Osteoblast (primary cell): ENCODE data around the gene UBR3. TPM values are rescaled to one million over a fixed set of nuclear protein-coding genes. Genes with fewer than 3 reads are reported as not detected.

ENCODE experiments used
- DNase-seq: peaks from one replicate; pipeline ENCODE4 v3.0.0; 2011; ENCODE audit warnings: low spot score, mixed read lengths; ENCODE audit not compliant: insufficient read length; ENCODE audit errors: missing footprints
- H2AFZ ChIP-seq: 2 replicates; pipeline ENCODE4 v1.6.0; 2011; ENCODE audit warnings: mild to moderate bottlenecking, low read length
- H3K27ac ChIP-seq: 2 replicates; pipeline ENCODE4 v1.5.1; 2011; ENCODE audit warnings: mild to moderate bottlenecking, low read depth, low read length, moderate library complexity
- H3K27me3 ChIP-seq: 2 replicates; pipeline ENCODE4 v1.6.0; 2012; ENCODE audit warnings: mild to moderate bottlenecking, control low read depth, inconsistent platforms, low read length, moderate library complexity; ENCODE audit not compliant: insufficient read depth
- H3K36me3 ChIP-seq: 2 replicates; pipeline ENCODE4 v1.5.1; 2011; ENCODE audit warnings: mild to moderate bottlenecking, low read length, control low read depth, moderate library complexity; ENCODE audit not compliant: insufficient read depth
- H3K4me1 ChIP-seq: 2 replicates; pipeline ENCODE4 v1.5.1; 2011; ENCODE audit warnings: mild to moderate bottlenecking, low read length, control low read depth, moderate library complexity; ENCODE audit not compliant: insufficient read depth
- H3K4me2 ChIP-seq: 2 replicates; pipeline ENCODE4 v1.6.0; 2011; ENCODE audit warnings: mild to moderate bottlenecking, low read length; ENCODE audit not compliant: insufficient read depth
- H3K4me3 ChIP-seq: fragments of 200-600 bp; sonication (generic); 3 replicates; pipeline ENCODE4 v1.5.1; 2012; ENCODE audit warnings: mild to moderate bottlenecking, low read length, inconsistent platforms; ENCODE audit not compliant: insufficient read depth
- H3K79me2 ChIP-seq: 2 replicates; pipeline ENCODE4 v1.6.0; 2012; ENCODE audit warnings: mild to moderate bottlenecking, low read length, control low read depth, inconsistent platforms; ENCODE audit not compliant: insufficient read depth
- H3K9me3 ChIP-seq: 2 replicates; pipeline ENCODE4 v1.5.1; 2011; ENCODE audit warnings: low read depth, low read length, control low read depth
- H4K20me1 ChIP-seq: 2 replicates; pipeline ENCODE4 v1.6.0; 2012; ENCODE audit warnings: mild to moderate bottlenecking, low read length, control low read depth; ENCODE audit not compliant: insufficient read depth
- total RNA-seq: library from RNA; depleted of rRNA; stranded (reverse); fragments of >200 nt; gene quantifications from 2 replicates; pipeline ENCODE4 v1.2.3, GENCODE V29; 2012
- TF ChIP-seq, protein P1 (sequence below): IDR thresholded peaks from 2 replicates; pipeline ENCODE4 v1.5.1; 2011; ENCODE audit warnings: mild to moderate bottlenecking, low read depth, low read length, moderate library complexity; ENCODE audit errors: extremely low read depth

Gene UBR3
- total RNA-seq, 1 donor, result 42.7 TPM

DNA sequence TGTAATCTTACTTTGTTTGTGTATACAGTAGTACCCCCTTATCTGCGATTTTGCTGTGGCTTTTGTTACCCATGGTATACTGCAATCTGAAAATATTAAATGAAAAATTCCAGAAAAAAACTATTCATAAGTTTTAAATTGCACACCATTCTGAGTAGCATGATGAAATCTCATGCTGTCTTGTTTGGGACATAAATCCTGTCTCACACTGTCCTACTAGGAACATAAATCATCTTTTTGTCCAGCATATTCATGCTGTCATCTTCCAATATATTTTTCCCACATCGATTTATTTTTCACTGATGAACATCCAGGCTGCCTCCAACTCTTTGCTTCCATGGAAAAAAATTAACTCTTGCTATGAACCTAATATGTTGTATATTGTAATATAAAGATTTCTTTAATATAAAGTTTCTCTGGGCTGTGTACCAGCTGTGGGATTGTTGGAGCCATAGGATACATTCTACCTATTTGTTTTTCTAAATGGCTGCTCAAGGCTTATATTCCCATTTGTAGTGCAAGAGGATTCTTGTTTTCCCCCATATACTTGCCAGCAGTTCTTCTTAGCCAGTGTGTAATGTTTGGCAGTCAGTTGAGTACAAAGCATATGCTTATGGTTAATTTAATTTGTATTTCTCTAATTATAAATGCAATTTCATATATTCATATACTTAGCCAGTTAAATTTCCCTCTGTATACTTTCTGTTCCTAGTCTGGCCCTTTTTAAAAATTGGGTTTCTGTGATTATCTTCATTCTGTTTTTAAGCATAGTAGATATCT is 236.4 kb downstream of the UBR3 start:
- no peaks in the 10 kb centered on the region for H3K79me2 ChIP-seq
- H3K36me3 ChIP-seq, result peaks cover 14% of the 10 kb centered on the region
- no peaks in the 10 kb centered on the region for H3K4me1 ChIP-seq
- H3K4me2 ChIP-seq, result no peak overlapping the region
- no peaks in the 10 kb centered on the region for H3K27me3 ChIP-seq
- H3K4me3 ChIP-seq, result no peak overlapping the region
- no peaks in the 10 kb centered on the region for H3K9me3 ChIP-seq
- H3K27ac ChIP-seq, result no peak overlapping the region
- DNase-seq, result no peak
- H4K20me1 ChIP-seq, result no peaks in the 10 kb centered on the region
- TF ChIP-seq, protein P1, sequence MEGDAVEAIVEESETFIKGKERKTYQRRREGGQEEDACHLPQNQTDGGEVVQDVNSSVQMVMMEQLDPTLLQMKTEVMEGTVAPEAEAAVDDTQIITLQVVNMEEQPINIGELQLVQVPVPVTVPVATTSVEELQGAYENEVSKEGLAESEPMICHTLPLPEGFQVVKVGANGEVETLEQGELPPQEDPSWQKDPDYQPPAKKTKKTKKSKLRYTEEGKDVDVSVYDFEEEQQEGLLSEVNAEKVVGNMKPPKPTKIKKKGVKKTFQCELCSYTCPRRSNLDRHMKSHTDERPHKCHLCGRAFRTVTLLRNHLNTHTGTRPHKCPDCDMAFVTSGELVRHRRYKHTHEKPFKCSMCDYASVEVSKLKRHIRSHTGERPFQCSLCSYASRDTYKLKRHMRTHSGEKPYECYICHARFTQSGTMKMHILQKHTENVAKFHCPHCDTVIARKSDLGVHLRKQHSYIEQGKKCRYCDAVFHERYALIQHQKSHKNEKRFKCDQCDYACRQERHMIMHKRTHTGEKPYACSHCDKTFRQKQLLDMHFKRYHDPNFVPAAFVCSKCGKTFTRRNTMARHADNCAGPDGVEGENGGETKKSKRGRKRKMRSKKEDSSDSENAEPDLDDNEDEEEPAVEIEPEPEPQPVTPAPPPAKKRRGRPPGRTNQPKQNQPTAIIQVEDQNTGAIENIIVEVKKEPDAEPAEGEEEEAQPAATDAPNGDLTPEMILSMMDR, result no peak
- H2AFZ ChIP-seq, result no peak overlapping the region

DNA sequence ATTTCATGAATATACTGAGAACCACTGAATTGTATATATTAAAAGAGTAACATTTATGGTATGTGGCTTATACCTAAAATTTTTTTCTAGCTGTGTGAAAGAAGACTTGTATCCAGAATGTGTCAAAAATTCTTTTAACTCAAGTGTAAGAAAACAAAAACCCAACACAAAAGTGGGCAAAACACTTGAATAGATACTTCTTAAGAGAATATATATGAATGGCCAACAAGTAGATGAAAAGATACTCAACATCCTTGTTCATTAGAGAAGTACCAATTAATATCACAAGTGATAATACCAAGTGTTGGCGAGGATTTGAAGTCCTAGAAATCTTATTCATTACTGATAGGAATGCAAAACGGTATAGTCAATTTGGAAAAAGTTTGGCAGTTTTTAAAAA is 243.5 kb downstream of the UBR3 start:
- Histone ChIP-seq H3K4me2 (no peak overlapping the region), H4K20me1 (no peaks in the 10 kb centered on the region), H3K4me1 (peaks cover 9% of the 10 kb centered on the region), H3K79me2 (no peaks in the 10 kb centered on the region), H3K9me3 (no peaks in the 10 kb centered on the region), H3K27me3 (no peaks in the 10 kb centered on the region), H2AFZ (no peak overlapping the region), H3K36me3 (peaks cover 17% of the 10 kb centered on the region), H3K27ac (no peak overlapping the region), H3K4me3 (no peak overlapping the region)
- TF ChIP-seq, protein P1, result no peak
- no peak for DNase-seq

DNA sequence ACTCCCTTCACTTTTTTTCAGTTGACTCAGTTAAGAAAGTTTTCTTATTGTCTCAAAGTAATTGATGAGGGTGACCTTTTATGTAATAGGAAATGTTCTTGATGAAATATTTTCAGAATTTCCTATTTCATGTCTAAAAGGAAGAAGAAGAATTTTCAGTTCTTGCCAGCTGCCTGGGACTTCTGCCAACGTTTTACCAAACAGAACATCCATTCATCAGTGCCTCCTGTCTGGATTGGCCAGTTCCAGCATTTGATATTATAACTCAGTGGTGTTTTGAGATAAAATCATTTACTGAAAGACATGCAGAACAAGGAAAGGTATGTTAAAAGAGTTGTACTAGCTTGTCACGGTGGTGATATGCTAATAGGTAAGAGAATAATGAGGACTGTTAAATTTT is 246.0 kb downstream of the UBR3 start:
- DNase-seq, result peak; percentile 32
- H3K27me3 ChIP-seq, result no peaks in the 10 kb centered on the region
- H3K36me3 ChIP-seq, result peaks cover 15% of the 10 kb centered on the region
- TF ChIP-seq, protein P1, result no peak
- no peaks in the 10 kb centered on the region for H4K20me1 ChIP-seq
- no peak overlapping the region for H3K4me2 ChIP-seq
- no peaks in the 10 kb centered on the region for H3K79me2 ChIP-seq
- no peak overlapping the region for H2AFZ ChIP-seq
- no peaks in the 10 kb centered on the region for H3K9me3 ChIP-seq
- no peak overlapping the region for H3K27ac ChIP-seq
- no peak overlapping the region for H3K4me3 ChIP-seq
- peaks cover 9% of the 10 kb centered on the region for H3K4me1 ChIP-seq

DNA sequence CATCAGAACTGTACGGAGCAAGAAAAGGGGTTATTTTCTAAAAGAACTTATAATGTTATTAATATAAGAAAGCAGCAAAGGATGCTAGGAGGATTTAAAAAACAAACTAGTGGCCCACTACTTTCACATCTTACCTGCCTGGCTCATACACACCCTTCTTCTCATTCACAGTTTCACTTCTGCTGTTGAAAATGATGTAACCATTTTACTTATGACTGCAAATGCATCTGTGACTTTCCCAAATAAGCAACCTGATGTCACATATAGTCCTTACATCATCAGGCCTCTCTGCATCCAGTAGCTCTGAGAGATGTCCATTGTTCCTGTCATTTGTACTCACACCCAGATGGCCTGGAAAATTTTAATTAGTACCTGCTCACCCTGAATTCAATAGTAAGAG is 248.9 kb downstream of the UBR3 start:
- no peaks in the 10 kb centered on the region for H3K79me2 ChIP-seq
- no peak for DNase-seq
- peaks cover 15% of the 10 kb centered on the region for H3K36me3 ChIP-seq
- H3K27ac ChIP-seq, result no peak overlapping the region
- H3K4me1 ChIP-seq, result peaks cover 9% of the 10 kb centered on the region
- H3K27me3 ChIP-seq, result no peaks in the 10 kb centered on the region
- no peak overlapping the region for H3K4me2 ChIP-seq
- no peaks in the 10 kb centered on the region for H4K20me1 ChIP-seq
- no peak overlapping the region for H3K4me3 ChIP-seq
- no peaks in the 10 kb centered on the region for H3K9me3 ChIP-seq
- H2AFZ ChIP-seq, result no peak overlapping the region
- TF ChIP-seq, protein P1, result no peak
